Liver (tissue), 9 donors: ENCODE data around the gene UXS1. TPM values are rescaled to one million over a fixed set of nuclear protein-coding genes. Genes with fewer than 3 reads are reported as not detected.

Experiments used
- DNase-seq: peaks from one replicate; pipeline ENCODE4 v3.0.0-alpha.2; 2017; ENCODE audit warnings: low spot score
- H3K27ac ChIP-seq, 2 donors: one replicate each; pipeline ENCODE4 v1.7.0; 2013; ENCODE audit warnings: inconsistent platforms in 2 of 2, low read length in 2 of 2, control low read depth in 1 of 2, low read depth in 1 of 2, mild to moderate bottlenecking in 1 of 2
- H3K27me3 ChIP-seq, 4 donors: one replicate each; pipeline versions ENCODE4 v1.6.1 to v1.7.0; 2013; ENCODE audit warnings: low read length in 3 of 4, inconsistent platforms in 1 of 4, mild to moderate bottlenecking in 1 of 4, moderate library complexity in 1 of 4; ENCODE audit not compliant: control insufficient read depth in 4 of 4, insufficient read depth in 4 of 4
- H3K36me3 ChIP-seq, 4 donors: one replicate each; pipeline versions ENCODE4 v1.6.1 to v1.7.0; 2013; ENCODE audit warnings: low read length in 3 of 4, mild to moderate bottlenecking in 3 of 4, low read depth in 1 of 4, moderate library complexity in 1 of 4; ENCODE audit not compliant: control insufficient read depth in 4 of 4, insufficient read depth in 3 of 4
- H3K4me1 ChIP-seq, 4 donors: one replicate each; pipeline versions ENCODE4 v1.6.1 to v1.7.0; 2013; ENCODE audit warnings: low read length in 3 of 4, mild to moderate bottlenecking in 3 of 4, moderate library complexity in 1 of 4; ENCODE audit not compliant: control insufficient read depth in 4 of 4, insufficient read depth in 4 of 4
- H3K4me3 ChIP-seq, 3 donors: one replicate each; pipeline versions ENCODE4 v1.6.1 to v1.7.0; 2013; ENCODE audit warnings: low read length in 3 of 3, control low read depth in 1 of 3, low read depth in 1 of 3, mild to moderate bottlenecking in 1 of 3
- H3K9ac ChIP-seq, 2 donors: one replicate each; pipeline ENCODE4 v1.7.0; 2013; ENCODE audit warnings: low read length in 2 of 2, mild to moderate bottlenecking in 2 of 2, moderate library complexity in 2 of 2, control low read depth in 1 of 2, low read depth in 1 of 2
- H3K9me3 ChIP-seq, 4 donors: one replicate each; pipeline versions ENCODE4 v1.6.1 to v1.7.0; 2013; ENCODE audit warnings: low read length in 3 of 4; ENCODE audit not compliant: control insufficient read depth in 4 of 4
- EGR1 ChIP-seq, 2 donors: IDR thresholded peaks; 2 replicates each; pipeline ENCODE4 v1.6.1; 2016 to 2018; ENCODE audit warnings: antibody characterized with exemption in 2 of 2, low read depth in 2 of 2
- FOXA1 ChIP-seq: IDR thresholded peaks from 2 replicates; pipeline ENCODE4 v1.6.1; 2016; ENCODE audit warnings: antibody characterized with exemption
- FOXA2 ChIP-seq: IDR thresholded peaks from 2 replicates; pipeline ENCODE4 v1.6.1; 2016; ENCODE audit warnings: antibody characterized with exemption
- GABPA ChIP-seq, 2 donors: IDR thresholded peaks in 1 of 2; conservative IDR thresholded peaks in 1 of 2; 2 replicates each; pipeline ENCODE4 v1.6.1; 2016; ENCODE audit warnings: antibody characterized with exemption in 2 of 2, mild to moderate bottlenecking in 1 of 2, moderate library complexity in 1 of 2
- HNF4A ChIP-seq, 2 donors: conservative IDR thresholded peaks; 2 replicates each; pipeline ENCODE4 v1.6.1; 2016; ENCODE audit warnings: antibody characterized with exemption in 2 of 2, mild to moderate bottlenecking in 2 of 2
- HNF4G ChIP-seq: IDR thresholded peaks from 2 replicates; pipeline ENCODE4 v1.6.1; 2016; ENCODE audit warnings: antibody characterized with exemption
- JUND ChIP-seq, 2 donors: IDR thresholded peaks; 2 replicates each; pipeline ENCODE4 v1.6.1; 2016; ENCODE audit warnings: antibody characterized with exemption in 2 of 2
- MAX ChIP-seq: IDR thresholded peaks from 2 replicates; pipeline ENCODE4 v1.6.1; 2016; ENCODE audit warnings: antibody characterized with exemption
- RAD21 ChIP-seq, 2 donors: IDR thresholded peaks; 2 replicates each; pipeline ENCODE4 v1.6.1; 2016; ENCODE audit warnings: antibody characterized with exemption in 2 of 2, mild to moderate bottlenecking in 2 of 2
- RXRA ChIP-seq, 2 donors: IDR thresholded peaks; 2 replicates each; pipeline ENCODE4 v1.6.1; 2017 to 2018; ENCODE audit warnings: antibody characterized with exemption in 2 of 2, mild to moderate bottlenecking in 1 of 2
- SP1 ChIP-seq: IDR thresholded peaks from 2 replicates; pipeline ENCODE4 v1.6.1; 2018; ENCODE audit warnings: antibody characterized with exemption, mild to moderate bottlenecking
- TAF1 ChIP-seq: conservative IDR thresholded peaks from 2 replicates; pipeline ENCODE4 v1.6.1; 2016; ENCODE audit warnings: antibody characterized with exemption, mild to moderate bottlenecking
- YY1 ChIP-seq: IDR thresholded peaks from 2 replicates; pipeline ENCODE4 v1.6.1; 2016; ENCODE audit warnings: antibody characterized with exemption, mild to moderate bottlenecking
- WGBS: extraction: QIAGEN DNeasy Blood & Tissue Kit; methylation state at CpG from one replicate; pipeline ENCODE4 v1.1.7; 2013; 5-methylcytosine and 5-hydroxymethylcytosine counted together
- polyA plus RNA-seq, 2 donors: library from polyadenylated mRNA; stranded (reverse) in 1 of 2; unstranded in 1 of 2; fragments of 200-250 nt in 1 of 2; fragments of >200 nt in 1 of 2; fragmentation: Nextera tagmentation in 1 of 2; extraction: Ambion mirVana in 1 of 2; gene quantifications; one replicate each; pipeline versions ENCODE4 v1.2.1 to v1.2.3, GENCODE V29; 2013 to 2015
- total RNA-seq, 2 donors: library from RNA; depleted of rRNA; stranded (reverse); fragments of >200 nt; gene quantifications; one replicate each; pipeline ENCODE4 v1.2.3, GENCODE V29; 2014
- TF ChIP-seq, protein P1 (sequence below): IDR thresholded peaks from 2 replicates; pipeline ENCODE4 v1.6.1; 2016; ENCODE audit warnings: antibody characterized with exemption, mild to moderate bottlenecking
- donor health status: healthy.
- donor health status: healthy.
- donor health status: healthy.
- donor health status: healthy.
- donor health status: healthy.

Gene UXS1
- total and polyA plus RNA-seq, 4 donors, result 8.8 to 19.9 (median 10.0) TPM

GRCh38 chr2:106165029-106165428 is 29.1 kb downstream of the UXS1 start:
- no peak overlapping the region for H3K27ac ChIP-seq
- no peaks in the 10 kb centered on the region for H3K27me3 ChIP-seq
- WGBS, result 90% methylated on average over 3 of the region's 3 CpGs
- H3K4me3 ChIP-seq, result no peak overlapping the region
- peaks cover 0 to 5% (median 1%) of the 10 kb centered on the region in 4 donors for H3K36me3 ChIP-seq
- H3K9ac ChIP-seq, result no peak overlapping the region
- no peaks in the 10 kb centered on the region for H3K9me3 ChIP-seq
- DNase-seq, result no peak
- TF ChIP-seq HNF4A (conservative IDR thresholded peaks at IDR 0.05), result no peak
- TF ChIP-seq SP1, result no peak
- no peak for TF ChIP-seq GABPA (IDR thresholded peaks at IDR 0.05 in 1 of 2, conservative IDR thresholded peaks at IDR 0.05 in 1 of 2)
- TF ChIP-seq FOXA1, result no peak
- no peak for TF ChIP-seq MAX
- TF ChIP-seq HNF4G, result no peak
- no peak for TF ChIP-seq FOXA2
- no peak for TF ChIP-seq JUND (IDR thresholded peaks at IDR 0.05)
- TF ChIP-seq TAF1, result no peak
- no peak for TF ChIP-seq RXRA (IDR thresholded peaks at IDR 0.05)
- no peak for TF ChIP-seq RAD21 (IDR thresholded peaks at IDR 0.05)
- no peak for TF ChIP-seq YY1
- TF ChIP-seq, protein P1, sequence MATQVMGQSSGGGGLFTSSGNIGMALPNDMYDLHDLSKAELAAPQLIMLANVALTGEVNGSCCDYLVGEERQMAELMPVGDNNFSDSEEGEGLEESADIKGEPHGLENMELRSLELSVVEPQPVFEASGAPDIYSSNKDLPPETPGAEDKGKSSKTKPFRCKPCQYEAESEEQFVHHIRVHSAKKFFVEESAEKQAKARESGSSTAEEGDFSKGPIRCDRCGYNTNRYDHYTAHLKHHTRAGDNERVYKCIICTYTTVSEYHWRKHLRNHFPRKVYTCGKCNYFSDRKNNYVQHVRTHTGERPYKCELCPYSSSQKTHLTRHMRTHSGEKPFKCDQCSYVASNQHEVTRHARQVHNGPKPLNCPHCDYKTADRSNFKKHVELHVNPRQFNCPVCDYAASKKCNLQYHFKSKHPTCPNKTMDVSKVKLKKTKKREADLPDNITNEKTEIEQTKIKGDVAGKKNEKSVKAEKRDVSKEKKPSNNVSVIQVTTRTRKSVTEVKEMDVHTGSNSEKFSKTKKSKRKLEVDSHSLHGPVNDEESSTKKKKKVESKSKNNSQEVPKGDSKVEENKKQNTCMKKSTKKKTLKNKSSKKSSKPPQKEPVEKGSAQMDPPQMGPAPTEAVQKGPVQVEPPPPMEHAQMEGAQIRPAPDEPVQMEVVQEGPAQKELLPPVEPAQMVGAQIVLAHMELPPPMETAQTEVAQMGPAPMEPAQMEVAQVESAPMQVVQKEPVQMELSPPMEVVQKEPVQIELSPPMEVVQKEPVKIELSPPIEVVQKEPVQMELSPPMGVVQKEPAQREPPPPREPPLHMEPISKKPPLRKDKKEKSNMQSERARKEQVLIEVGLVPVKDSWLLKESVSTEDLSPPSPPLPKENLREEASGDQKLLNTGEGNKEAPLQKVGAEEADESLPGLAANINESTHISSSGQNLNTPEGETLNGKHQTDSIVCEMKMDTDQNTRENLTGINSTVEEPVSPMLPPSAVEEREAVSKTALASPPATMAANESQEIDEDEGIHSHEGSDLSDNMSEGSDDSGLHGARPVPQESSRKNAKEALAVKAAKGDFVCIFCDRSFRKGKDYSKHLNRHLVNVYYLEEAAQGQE, result no peak
- TF ChIP-seq EGR1 (IDR thresholded peaks at IDR 0.05; ENCODE audit: low read depth in 2 of 2), result no peak
- H3K4me1 ChIP-seq, result no peaks in the 10 kb centered on the region

DNA sequence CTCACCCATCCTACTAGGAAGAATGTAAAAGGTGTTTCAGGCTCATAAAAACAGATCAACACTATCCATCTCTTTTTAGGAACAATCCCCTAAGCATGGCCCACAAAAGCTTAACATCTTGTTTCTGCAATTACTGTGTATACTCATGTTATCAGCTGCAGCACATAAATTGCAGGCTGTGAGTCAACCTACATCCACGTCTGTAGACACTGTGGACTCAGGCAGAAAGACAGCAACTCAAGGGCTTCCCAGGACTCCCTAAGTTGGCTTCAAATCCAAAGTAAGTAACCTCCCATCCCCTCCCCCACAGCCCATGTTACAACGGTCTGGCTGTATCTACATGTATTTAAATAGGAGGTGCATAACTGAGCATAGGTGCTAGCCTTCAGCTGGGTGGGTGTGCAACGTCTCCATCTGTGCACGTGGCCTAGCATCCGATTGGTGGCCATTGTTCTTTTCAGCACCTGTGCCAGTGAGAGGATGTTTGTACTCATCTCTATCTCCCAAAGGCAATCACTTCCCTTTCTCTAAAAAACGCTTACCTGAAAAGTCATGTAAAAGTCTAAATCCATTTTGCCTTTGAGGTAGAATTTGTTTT is 30.1 kb downstream of the UXS1 start:
- H3K4me3 ChIP-seq, result no peak overlapping the region
- no peak overlapping the region for H3K27ac ChIP-seq
- H3K9ac ChIP-seq, result no peak overlapping the region
- TF ChIP-seq RXRA (IDR thresholded peaks at IDR 0.05) (no peak), TAF1 (no peak), MAX (no peak), JUND (IDR thresholded peaks at IDR 0.05) (no peak)
- no peaks in the 10 kb centered on the region for H3K4me1 ChIP-seq
- no peaks in the 10 kb centered on the region for H3K9me3 ChIP-seq
- DNase-seq, result no peak
- peaks cover 0 to 8% (median 2%) of the 10 kb centered on the region in 4 donors for H3K36me3 ChIP-seq
- WGBS, result 70% methylated on average over 6 of the region's 6 CpGs
- H3K27me3 ChIP-seq, result no peaks in the 10 kb centered on the region
